ENCODE measurements around the gene ZNF556.

The ZNF556 gene

GRCh38 chr19:2867025-2867991 is at the start of gene ZNF556:
ZNF556 (plus strand) TSS chr19:2867335; CDS start chr19:2867422, 87 bp downstream.
- no peak for DNase-seq (ENCODE audit: low spot score)

- DNase-seq (ENCODE audit: low spot score): peak; percentile 98
Measured at GRCh38 chr19:2819540-2820111, 47.5 kb upstream of the ZNF556 start, which contains the start of gene ZNF554. ZNF554 (plus strand) TSS chr19:2819868; CDS start chr19:2820072, 204 bp downstream.

- peak; percentile 37 for DNase-seq (ENCODE audit: low spot score)
Measured at GRCh38 chr19:2820112-2820702, 46.9 kb upstream of the ZNF556 start.

GRCh38 chr19:2822846-2823245 is 44.3 kb upstream of the ZNF556 start:
- DNase-seq (ENCODE audit: low spot score): no peak

GRCh38 chr19:2823646-2824045 is 43.5 kb upstream of the ZNF556 start:
- no peak for DNase-seq (ENCODE audit: low spot score)

- DNase-seq (ENCODE audit: low spot score): no peak
Measured at GRCh38 chr19:2824129-2824528, 43.0 kb upstream of the ZNF556 start.

- DNase-seq (ENCODE audit: low spot score): no peak
Measured at GRCh38 chr19:2827022-2827421, 40.1 kb upstream of the ZNF556 start.

- DNase-seq (ENCODE audit: low spot score): no peak
Measured at GRCh38 chr19:2827840-2828489, 39.2 kb upstream of the ZNF556 start.

- DNase-seq (ENCODE audit: low spot score): no peak
Measured at GRCh38 chr19:2834294-2834871, 32.8 kb upstream of the ZNF556 start.

- DNase-seq (ENCODE audit: low spot score): no peak
Measured at GRCh38 chr19:2837430-2837829, 29.7 kb upstream of the ZNF556 start.

GRCh38 chr19:2840794-2841791 is 26.0 kb upstream of the ZNF556 start, which contains the start of gene ZNF555:
ZNF555 (plus strand) TSS chr19:2841475; CDS start chr19:2841573, 98 bp downstream.
- peak; percentile 99 for DNase-seq (ENCODE audit: low spot score)

- no peak for DNase-seq (ENCODE audit: low spot score)
Measured at GRCh38 chr19:2841855-2842574, 25.1 kb upstream of the ZNF556 start.

- no peak for DNase-seq (ENCODE audit: low spot score)
Measured at GRCh38 chr19:2845107-2845506, 22.0 kb upstream of the ZNF556 start.

- DNase-seq (ENCODE audit: low spot score): no peak
Measured at GRCh38 chr19:2846180-2846894, 20.8 kb upstream of the ZNF556 start.

GRCh38 chr19:2847507-2847906 is 19.6 kb upstream of the ZNF556 start:
- DNase-seq (ENCODE audit: low spot score): no peak

- DNase-seq (ENCODE audit: low spot score): no peak
Measured at GRCh38 chr19:2848616-2849015, 18.5 kb upstream of the ZNF556 start.

- no peak for DNase-seq (ENCODE audit: low spot score)
Measured at GRCh38 chr19:2850256-2850925, 16.7 kb upstream of the ZNF556 start.

GRCh38 chr19:2852598-2852997 is 14.5 kb upstream of the ZNF556 start:
- DNase-seq (ENCODE audit: low spot score): no peak
